Thoracic aorta (tissue), 2 donors: Measurements from ENCODE around the gene TSPAN7. TPM values are rescaled to one million over a fixed set of nuclear protein-coding genes. Genes with fewer than 3 reads are reported as not detected.

Experiments used
- ATAC-seq: fragments of 150-250 bp; one replicate; pipeline ENCODE4 v1.8.0; 2017; ENCODE audit warnings: low read depth; ENCODE audit not compliant: insufficient number of reproducible peaks, low FRiP score
- DNase-seq: peaks from one replicate; pipeline ENCODE4 v3.0.0-alpha.2; 2020; ENCODE audit warnings: low spot score
- H3K27ac ChIP-seq, 2 donors: fragments of 200-600 bp; sonication (generic); 1 replicate in 1 of 2; 2 replicates in 1 of 2; pipeline ENCODE4 v1.5.1; 2016; ENCODE audit warnings: mild to moderate bottlenecking in 2 of 2, moderate library complexity in 2 of 2
- H3K27me3 ChIP-seq: fragments of 200-600 bp; sonication (generic); replicated peaks from 2 replicates; pipeline ENCODE4 v1.6.0; 2016; ENCODE audit warnings: mild to moderate bottlenecking; ENCODE audit not compliant: insufficient read depth
- H3K36me3 ChIP-seq: fragments of 200-600 bp; sonication (generic); one replicate; pipeline ENCODE4 v1.5.1; 2016
- H3K4me1 ChIP-seq, 2 donors: fragments of 200-600 bp; sonication (generic); 1 replicate in 1 of 2; 2 replicates in 1 of 2; pipeline versions ENCODE4 v1.5.1 to v1.6.0; 2016; ENCODE audit warnings: low read depth in 2 of 2, mild to moderate bottlenecking in 1 of 2; ENCODE audit not compliant: control insufficient read depth in 1 of 2
- H3K4me3 ChIP-seq: fragments of 200-600 bp; sonication (generic); 2 replicates; pipeline ENCODE4 v1.5.1; 2016; ENCODE audit warnings: mild to moderate bottlenecking
- H3K9me3 ChIP-seq: fragments of 200-600 bp; sonication (generic); 2 replicates; pipeline ENCODE4 v1.5.1; 2016
- CTCF ChIP-seq: fragments of 200-600 bp; sonication (generic); IDR thresholded peaks from one replicate; pipeline ENCODE4 v1.5.1; 2019; ENCODE audit warnings: antibody characterized with exemption
- total RNA-seq, 2 donors: library from RNA; depleted of rRNA; stranded (reverse); fragments of >200 nt; gene quantifications; one replicate each; pipeline versions ENCODE4 v1.1.0 to v1.2.3, GENCODE V29; 2016

TSPAN7 gene
- total RNA-seq, 2 donors from 2014 or later = 17.7 to 38.4 TPM

- Histone ChIP-seq H3K27me3 (no peaks in the 10 kb centered on the region), H3K4me1 (no peaks in the 10 kb centered on the region), H3K4me3 (no peak overlapping the region), H3K36me3 (no peaks in the 10 kb centered on the region), H3K27ac (no peak overlapping the region), H3K9me3 (no peaks in the 10 kb centered on the region)
- TF ChIP-seq CTCF = no peak
- ATAC-seq (no peak), DNase-seq (no peak)
Measured at GRCh38 chrX:38718311-38718710, 157.0 kb downstream of the TSPAN7 start.

GRCh38 chrX:38726612-38727011, 165.3 kb downstream of the TSPAN7 start:
- no peak for TF ChIP-seq CTCF
- ATAC-seq (no peak), DNase-seq (no peak)
- Histone ChIP-seq H3K4me1 (no peaks in the 10 kb centered on the region), H3K27me3 (no peaks in the 10 kb centered on the region), H3K9me3 (no peaks in the 10 kb centered on the region), H3K4me3 (no peak overlapping the region), H3K36me3 (no peaks in the 10 kb centered on the region), H3K27ac (no peak overlapping the region)

- Histone ChIP-seq H3K9me3 (no peaks in the 10 kb centered on the region), H3K27me3 (no peaks in the 10 kb centered on the region), H3K27ac (no peak overlapping the region), H3K4me3 (no peak overlapping the region), H3K36me3 (no peaks in the 10 kb centered on the region), H3K4me1 (no peaks in the 10 kb centered on the region)
- ATAC-seq (no peak), DNase-seq (no peak)
- no peak for TF ChIP-seq CTCF
Measured at GRCh38 chrX:38727668-38728067, 166.3 kb downstream of the TSPAN7 start.

- no peaks in the 10 kb centered on the region for H3K27me3 ChIP-seq
- no peak overlapping the region for H3K27ac ChIP-seq
- ATAC-seq = no peak
- DNase-seq = no peak
- H3K36me3 ChIP-seq = no peaks in the 10 kb centered on the region
- H3K9me3 ChIP-seq = no peaks in the 10 kb centered on the region
- H3K4me1 ChIP-seq = no peaks in the 10 kb centered on the region
- no peak overlapping the region for H3K4me3 ChIP-seq
- TF ChIP-seq CTCF = no peak
Measured at GRCh38 chrX:38732866-38733265, 171.5 kb downstream of the TSPAN7 start.

Other genes with a start within 250 kb of the TSPAN7 start
- 10 to 100 TPM; 12.6 to 37.2 TPM for gene RPGR, start 234.0 kb upstream of the TSPAN7 start, total RNA-seq
- 1 to 10 TPM in 1 of 2 donors, not detected in 1; 1.6 TPM for gene OTC, start 208.9 kb upstream of the TSPAN7 start, total RNA-seq
- gene MID1IP1, start 239.9 kb downstream of the TSPAN7 start, total RNA-seq = 10 to 100 TPM; 46.3 to 59.2 TPM